Heart left ventricle (tissue), 16 donors: ENCODE results near the gene EVC. TPM values are rescaled to one million over a fixed set of nuclear protein-coding genes. Genes with fewer than 3 reads are reported as not detected.

Experiments used
- ATAC-seq, 4 donors: fragments of 200-7000 bp; cut with Tn5 transposase; one replicate each; pipeline ENCODE4 v1.9.1; 2020 to 2022; ENCODE audit warnings: moderate library complexity in 4 of 4, mild to moderate bottlenecking in 3 of 4, moderate number of reproducible peaks in 1 of 4
- DNase-seq, 5 donors: peaks; one replicate each; pipeline ENCODE4 v3.0.0-alpha.2; 2020
- H3K27ac ChIP-seq, 12 donors: fragments of 200-600 bp; sonication (generic) in 4 of 12; one replicate each; pipeline versions ENCODE4 v1.5.0 to v1.8.0; 2016 to 2022; ENCODE audit warnings: mild to moderate bottlenecking in 2 of 12
- H3K27me3 ChIP-seq, 9 donors: fragments of 200-600 bp; sonication (generic) in 2 of 9; one replicate each; pipeline versions ENCODE4 v1.5.1 to v1.8.0; 2016 to 2022; ENCODE audit warnings: mild to moderate bottlenecking in 3 of 9
- H3K36me3 ChIP-seq, 9 donors: fragments of 200-600 bp; sonication (generic) in 2 of 9; one replicate each; pipeline versions ENCODE4 v1.5.0 to v1.8.0; 2018 to 2022; ENCODE audit warnings: mild to moderate bottlenecking in 2 of 9
- H3K4me1 ChIP-seq, 12 donors: fragments of 200-600 bp; sonication (generic) in 4 of 12; one replicate each; pipeline versions ENCODE4 v1.5.0 to v1.8.0; 2016 to 2022; ENCODE audit warnings: mild to moderate bottlenecking in 3 of 12
- H3K4me3 ChIP-seq, 12 donors: fragments of 200-600 bp; sonication (generic) in 4 of 12; one replicate each; pipeline versions ENCODE4 v1.5.0 to v1.8.0; 2017 to 2022; ENCODE audit warnings: mild to moderate bottlenecking in 9 of 12, moderate library complexity in 4 of 12
- H3K9me3 ChIP-seq, 12 donors: fragments of 200-600 bp; sonication (generic) in 4 of 12; one replicate each; pipeline versions ENCODE4 v1.5.0 to v1.8.0; 2016 to 2022; ENCODE audit warnings: mild to moderate bottlenecking in 1 of 12
- CTCF ChIP-seq, 12 donors: fragments of 200-600 bp; sonication (generic) in 4 of 12; IDR thresholded peaks; one replicate each; pipeline versions ENCODE4 v1.5.0 to v1.8.0; 2018 to 2022; ENCODE audit warnings: antibody characterized with exemption in 12 of 12, mild to moderate bottlenecking in 5 of 12
- POLR2A ChIP-seq, 2 donors: fragments of 450-650 bp; IDR thresholded peaks; one replicate each; pipeline ENCODE4 v1.6.1; 2017; ENCODE audit warnings: antibody characterized with exemption in 2 of 2, mild to moderate bottlenecking in 2 of 2, moderate library complexity in 2 of 2
- WGBS, 4 donors: extraction: QIAGEN DNeasy Blood & Tissue Kit in 2 of 4; methylation state at CpG; one replicate each; pipeline versions ENCODE4 v1.1.5 to v1.1.7; 2013 to 2018; 5-methylcytosine and 5-hydroxymethylcytosine counted together
- intact Hi-C, 10 donors: fragments of 100-400 bp; cut with DNase I; formaldehyde crosslinking; loops; one replicate each; pipeline versions ENCODE4 v1.11.1 to v1.14.2; 2022
- polyA plus RNA-seq, 2 donors: library from polyadenylated mRNA; stranded (reverse); fragments of 200-250 nt; gene quantifications; one replicate each; pipeline ENCODE4 v1.2.3, GENCODE V29; 2013
- total RNA-seq, 9 donors: library from RNA; depleted of rRNA in 2 of 9; stranded (reverse); fragments of >200 nt in 2 of 9; fragmentation: NEBNext Ultra II Directional in 3 of 9; extraction: Animal tissue kit (Norgen Biotek cat#: 25700) in 3 of 9; gene quantifications; one replicate each; pipeline versions ENCODE4 v1.1.0 to v1.2.4, GENCODE V29; 2016 to 2023
- donor health status: ischemic (EF 13 %, LVEDD 7.1; RV severe dilation, severe dysfunction).
- donor health status: healthy with polysubstance abuse.
- donor health status: DM: no; HTN: yes; CAD: no.
- donor health status: DM: no; HTN: no; CAD: no.
- donor health status: ischemic (EF 25% LVEDD 6.9; RV normal size, moderate dysfunction).
- donor health status: ischemic (EF 25% LVEDD 5.7; RV mildly dilated, moderate dysfunction).
- donor health status: healthy.
- donor health status: DM: yes; HTN: yes; CAD: no.
- donor health status: ischemic (EF 35%, LVEDD 5.7; RV mildly dilated, moderate dysfunction).
- donor health status: nonischemic (EF 11% LVEDD 7.7; RV severe dilation, severe dysfunction).
- donor health status: DM: yes; HTN: yes; CAD: no.
- donor health status: PGD.
- donor health status: ischemic (EF 29% LVEDD 5.4; RV normal size, mild dysfunction).
- donor health status: nonischemic (EF 23%, LVEDD 6.1; RV moderate dilation, normal function).

EVC gene
- total and polyA plus RNA-seq, 11 donors = 2.4 to 11.3 (median 4.1) TPM

- intact Hi-C loops = no loop called here
- ATAC-seq (no peak), DNase-seq (no peak)
- Histone ChIP-seq H3K4me3 (no peak overlapping the region), H3K27me3 (no peaks in the 10 kb centered on the region), H3K36me3 (peaks cover 0 to 80% (median 11%) of the 10 kb centered on the region in 9 donors), H3K4me1 (no peaks in the 10 kb centered on the region), H3K9me3 (peaks cover 0 to 4% (median 0%) of the 10 kb centered on the region in 12 donors), H3K27ac (no peak overlapping the region)
- WGBS, 4 donors = 95 to 96% (median 96%) methylated on average over 8 to 9 of the region's 9 CpGs
- TF ChIP-seq CTCF (IDR thresholded peaks at IDR 0.05) (no peak), POLR2A (IDR thresholded peaks at IDR 0.05) (no peak)
These were observed 25.7 kb upstream of the EVC start for GRCh38 chr4:5685296-5685695.

GRCh38 chr4:5686338-5686737 is 24.7 kb upstream of the EVC start:
- H3K4me3 ChIP-seq = no peak overlapping the region
- 90 to 96% (median 91%) methylated on average over 6 of the region's 6 CpGs for WGBS, 4 donors
- ATAC-seq (no peak), DNase-seq (no peak)
- no peaks in the 10 kb centered on the region for H3K4me1 ChIP-seq
- no peak overlapping the region for H3K27ac ChIP-seq
- TF ChIP-seq CTCF (IDR thresholded peaks at IDR 0.05) = no peak
- H3K36me3 ChIP-seq = peaks cover 0 to 80% (median 6%) of the 10 kb centered on the region in 9 donors
- intact Hi-C loops = no loop called here
- no peaks in the 10 kb centered on the region for H3K27me3 ChIP-seq
- peaks cover 0 to 4% (median 0%) of the 10 kb centered on the region in 12 donors for H3K9me3 ChIP-seq

- no peaks in the 10 kb centered on the region for H3K4me1 ChIP-seq
- intact Hi-C loops = no loop called here
- H3K9me3 ChIP-seq = peaks cover 0 to 4% (median 0%) of the 10 kb centered on the region in 12 donors
- no peaks in the 10 kb centered on the region for H3K27me3 ChIP-seq
- WGBS, 4 donors = 83 to 89% (median 85%) methylated on average over 8 of the region's 8 CpGs
- DNase-seq (no peak), ATAC-seq (no peak)
- no peak overlapping the region for H3K4me3 ChIP-seq
- H3K27ac ChIP-seq = no peak overlapping the region
- H3K36me3 ChIP-seq = peaks cover 0 to 94% (median 10%) of the 10 kb centered on the region in 9 donors
- TF ChIP-seq CTCF (IDR thresholded peaks at IDR 0.05) = no peak
- no peak for TF ChIP-seq POLR2A (IDR thresholded peaks at IDR 0.05)
These were observed 21.9 kb upstream of the EVC start for GRCh38 chr4:5689065-5689464.

- WGBS, 4 donors = 86 to 97% (median 92%) methylated on average over 7 of the region's 7 CpGs
- DNase-seq (no peak), ATAC-seq (no peak)
- Histone ChIP-seq H3K9me3 (no peaks in the 10 kb centered on the region), H3K27me3 (no peaks in the 10 kb centered on the region), H3K4me3 (no peak overlapping the region), H3K4me1 (no peaks in the 10 kb centered on the region), H3K36me3 (peaks cover 0 to 83% (median 6%) of the 10 kb centered on the region in 9 donors), H3K27ac (no peak overlapping the region)
- TF ChIP-seq POLR2A (IDR thresholded peaks at IDR 0.05) = no peak
- no peak for TF ChIP-seq CTCF (IDR thresholded peaks at IDR 0.05)
- intact Hi-C loops = no loop called here
These were observed 19.4 kb upstream of the EVC start for GRCh38 chr4:5691491-5692132.
